ENCODE data around the gene ARSG. TPM values are rescaled to one million over a fixed set of nuclear protein-coding genes. Genes with fewer than 3 reads are reported as not detected.

ARSG gene
- total and polyA plus RNA-seq, 2 of the 8 experiments (the other 6 are each of a cell fraction or from before 2014, with no cell fraction given) = 3.3 to 4.0 TPM

DNA sequence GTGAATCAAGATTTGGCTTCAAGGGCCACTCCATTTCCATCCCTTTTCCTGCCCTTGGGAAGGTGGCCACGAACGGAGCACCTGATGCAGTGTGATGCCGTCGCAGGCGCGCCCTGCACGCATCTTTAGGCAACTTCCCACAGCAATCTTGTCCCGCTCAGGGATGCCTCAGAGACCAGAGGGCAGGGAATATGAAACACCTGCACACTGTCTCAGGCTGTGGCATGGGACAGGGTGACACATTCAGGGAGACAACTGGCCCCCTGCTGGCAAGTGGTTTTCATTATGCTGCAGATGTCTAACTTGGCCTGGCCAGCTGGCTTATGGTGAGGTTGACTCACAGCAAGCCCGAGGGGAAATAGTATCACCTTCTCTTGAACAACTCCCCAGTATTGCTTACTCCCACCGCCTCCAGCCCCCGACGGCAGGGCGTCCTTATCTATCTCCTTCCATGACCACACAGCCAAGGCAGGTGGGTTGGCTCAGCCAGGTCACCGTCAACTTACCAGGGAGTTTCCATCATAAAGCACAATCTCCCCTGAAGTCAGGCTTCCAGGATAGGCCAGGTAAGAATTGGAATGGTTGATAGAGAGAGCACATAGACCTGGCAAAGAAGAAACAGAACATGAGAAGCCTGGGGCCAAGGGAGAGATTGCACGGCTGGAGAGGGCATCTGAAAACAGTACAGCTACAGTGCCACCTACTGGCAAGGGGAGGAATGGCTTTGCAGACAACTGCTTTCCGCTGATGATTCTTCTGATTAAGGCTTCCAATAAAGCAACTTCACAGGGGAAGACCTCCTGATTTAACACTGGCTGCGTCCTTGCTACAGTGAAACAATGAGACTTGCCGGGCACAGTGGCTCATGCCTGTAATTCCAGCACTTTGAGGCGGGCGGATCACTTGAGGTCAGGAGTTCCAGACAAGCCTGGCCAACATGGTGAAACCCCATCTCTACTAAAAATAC, 144.9 kb downstream of the ARSG start:
- CTCF ChIA-PET (ENCODE audit: partially characterized antibody) = interaction anchor here (0.5 to 9.3 kb wide), 40 partner anchors 8 to 269 kb away, joined by 3 to 98 read pairs (median 4); partner anchors contain the start of genes AMZ2 and WIPI1
- H3K79me2 ChIP-seq (ENCODE audit: control insufficient read depth in 1 of 2, insufficient read depth in 2 of 2, low read length in 2 of 2) = no peaks in the 10 kb centered on the region
- 72% methylated on average over 20 of the region's 20 CpGs; no CpG with 5 or more reads in 1 of the 2 experiments for WGBS, 2 experiments (ENCODE audit: extremely low coverage in 1 of 2, insufficient coverage in 1 of 2, insufficient read length in 1 of 2, insufficient replicate concordance in 2 of 2, low coverage in 1 of 2, low lambda C conversion rate in 2 of 2, missing lambda C conversion rate in 1 of 2)
- no peak overlapping the region for H3K18ac ChIP-seq (ENCODE audit: extremely low read depth, low read length)
- no peak overlapping the region for H2BK12ac ChIP-seq (ENCODE audit: low read depth, low read length)
- H4K91ac ChIP-seq (replicated peaks; ENCODE audit: insufficient read length, low read length) = no peak overlapping the region
- H2BK15ac ChIP-seq (ENCODE audit: low read length) = no peak overlapping the region
- H2AFZ ChIP-seq (ENCODE audit: low read length) = no peak overlapping the region
- no peak overlapping the region for H3K4me3 ChIP-seq (ENCODE audit: extremely low read depth in 1 of 4, insufficient read depth in 2 of 4, low read depth in 3 of 4, low read length in 4 of 4)
- H3K4me2 ChIP-seq (ENCODE audit: insufficient read depth in 1 of 2, low read depth in 2 of 2, low read length in 2 of 2) = no peak overlapping the region
- H3K4me1 ChIP-seq (replicated peaks in 1 of 4; ENCODE audit: control insufficient read depth in 3 of 4, insufficient read depth in 4 of 4, low read length in 3 of 4) = peaks cover 0 to 4% (median 0%) of the 10 kb centered on the region in 4 experiments; a peak in 2 of 7 replicates
- H3K4ac ChIP-seq (replicated peaks; ENCODE audit: insufficient read length, low read depth, low read length) = no peak overlapping the region
- H2BK20ac ChIP-seq (ENCODE audit: low read length) = no peak overlapping the region
- H3K36me3 ChIP-seq (ENCODE audit: control insufficient read depth in 2 of 4, insufficient read depth in 4 of 4, low read length in 3 of 4) = no peaks in the 10 kb centered on the region; a peak in 1 of 8 replicates
- no peaks in the 10 kb centered on the region for H3K79me1 ChIP-seq (ENCODE audit: low read depth, low read length)
- H2AK5ac ChIP-seq (ENCODE audit: low read depth, low read length) = no peak overlapping the region
- no peak overlapping the region for H3K23ac ChIP-seq (ENCODE audit: insufficient read length)
- POLR2A ChIA-PET (ENCODE audit: partially characterized antibody) = interaction anchor here (1.3 to 1.8 kb wide), 2 partner anchors 144 to 322 kb away, joined by 3 read pairs; no protein-coding TSS in a partner anchor
- H3K9ac ChIP-seq (replicated peaks in 1 of 4; ENCODE audit: extremely low read depth in 1 of 4, low read depth in 3 of 4, low read length in 3 of 4) = no peak overlapping the region
- no peak overlapping the region for H4K5ac ChIP-seq (ENCODE audit: insufficient read length, low read depth, low read length)
- H4K20me1 ChIP-seq (replicated peaks in 1 of 2; ENCODE audit: control insufficient read depth in 1 of 2, insufficient read depth in 2 of 2, low read length in 2 of 2) = no peaks in the 10 kb centered on the region
- FAIRE-seq (peak; percentile 82), DNase-seq (ENCODE audit: low read depth in 1 of 2, low spot score in 2 of 2) (peak in 1 of 2 experiments; percentile 89)
- H3K9me3 ChIP-seq (ENCODE audit: insufficient read depth in 2 of 2, low read depth in 1 of 2, low read length in 1 of 2) = no peaks in the 10 kb centered on the region
- no peak overlapping the region for H2BK120ac ChIP-seq (replicated peaks; ENCODE audit: low read depth, low read length)
- no peak overlapping the region for H2BK5ac ChIP-seq (ENCODE audit: low read depth, low read length)
- no peak overlapping the region for H3K14ac ChIP-seq (ENCODE audit: insufficient read length)
- no peak overlapping the region for H4K8ac ChIP-seq (ENCODE audit: extremely low read depth, insufficient read depth, low read length)
- no peak overlapping the region for H3K27ac ChIP-seq (ENCODE audit: low read depth, low read length)
- H3K56ac ChIP-seq (replicated peaks; ENCODE audit: insufficient read length, low read depth, low read length) = no peak overlapping the region
- H3K27me3 ChIP-seq (replicated peaks in 1 of 4; ENCODE audit: control insufficient read depth in 3 of 4, extremely low read depth in 1 of 4, insufficient read depth in 3 of 4, low read length in 3 of 4) = no peaks in the 10 kb centered on the region
- no peaks in the 10 kb centered on the region for H3K23me2 ChIP-seq (ENCODE audit: low read depth, low read length)
- TF ChIP-seq BCL11A (IDR thresholded peaks at IDR 0.05; ENCODE audit: low read depth in 2 of 2, low read length in 2 of 2) = no peak
- TF ChIP-seq, protein P1, sequence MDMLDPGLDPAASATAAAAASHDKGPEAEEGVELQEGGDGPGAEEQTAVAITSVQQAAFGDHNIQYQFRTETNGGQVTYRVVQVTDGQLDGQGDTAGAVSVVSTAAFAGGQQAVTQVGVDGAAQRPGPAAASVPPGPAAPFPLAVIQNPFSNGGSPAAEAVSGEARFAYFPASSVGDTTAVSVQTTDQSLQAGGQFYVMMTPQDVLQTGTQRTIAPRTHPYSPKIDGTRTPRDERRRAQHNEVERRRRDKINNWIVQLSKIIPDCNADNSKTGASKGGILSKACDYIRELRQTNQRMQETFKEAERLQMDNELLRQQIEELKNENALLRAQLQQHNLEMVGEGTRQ (IDR thresholded peaks at IDR 0.05; ENCODE audit: low read length) = no peak
- no peak for TF ChIP-seq HDAC2 (IDR thresholded peaks at IDR 0.05; ENCODE audit: borderline replicate concordance in 1 of 2, low read depth in 2 of 2, low read length in 2 of 2)
- no peak for TF ChIP-seq NANOG (IDR thresholded peaks at IDR 0.05; ENCODE audit: insufficient read depth, low read depth, low read length, poor library complexity, severe bottlenecking)
- no peak for TF ChIP-seq ZNF274 (IDR thresholded peaks at IDR 0.05; ENCODE audit: borderline replicate concordance, extremely low read depth, low read length)
- TF ChIP-seq RAD21 (IDR thresholded peaks at IDR 0.05 in 1 of 2, conservative IDR thresholded peaks at IDR 0.05 in 1 of 2; ENCODE audit: low read depth in 2 of 2, low read length in 2 of 2) = peak; percentile 92 to 93
- no peak for TF ChIP-seq GTF2F1 (IDR thresholded peaks at IDR 0.05; ENCODE audit: borderline replicate concordance, low read depth, low read length)

All from H1 (cell line).